AG08396 (cell line): ENCODE measurements around the gene SORL1.

ENCODE experiments used
- DNase-seq: peaks from one replicate; pipeline ENCODE4 v3.0.0; 2012; ENCODE audit warnings: low spot score, mixed read lengths

SORL1 gene

GRCh38 chr11:121512468-121513465 is 60.7 kb downstream of the SORL1 start:
- DNase-seq: no peak

GRCh38 chr11:121513807-121514206 is 61.7 kb downstream of the SORL1 start:
- DNase-seq: no peak

GRCh38 chr11:121514432-121515334 is 62.6 kb downstream of the SORL1 start:
- DNase-seq: no peak

- DNase-seq: no peak
Measured at GRCh38 chr11:121515335-121515671, 63.2 kb downstream of the SORL1 start.

GRCh38 chr11:121517996-121518395 is 65.9 kb downstream of the SORL1 start:
- DNase-seq: no peak

- no peak for DNase-seq
Measured at GRCh38 chr11:121520243-121521144, 68.4 kb downstream of the SORL1 start.

GRCh38 chr11:121521145-121522042 is 69.3 kb downstream of the SORL1 start:
- DNase-seq: no peak

- DNase-seq: no peak
Measured at GRCh38 chr11:121522043-121522941, 70.2 kb downstream of the SORL1 start.

- no peak for DNase-seq
Measured at GRCh38 chr11:121523581-121524232, 71.6 kb downstream of the SORL1 start.

GRCh38 chr11:121524233-121524631 is 72.1 kb downstream of the SORL1 start:
- no peak for DNase-seq

- no peak for DNase-seq
Measured at GRCh38 chr11:121525376-121525775, 73.3 kb downstream of the SORL1 start.

- no peak for DNase-seq
Measured at GRCh38 chr11:121530257-121530656, 78.1 kb downstream of the SORL1 start.

- DNase-seq: no peak
Measured at GRCh38 chr11:121533601-121534000, 81.5 kb downstream of the SORL1 start.

GRCh38 chr11:121534131-121535093 is 82.3 kb downstream of the SORL1 start:
- DNase-seq: peak; percentile 18

GRCh38 chr11:121535129-121535796 is 83.1 kb downstream of the SORL1 start:
- DNase-seq: no peak

GRCh38 chr11:121536126-121536525 is 84.0 kb downstream of the SORL1 start:
- DNase-seq: no peak

- DNase-seq: no peak
Measured at GRCh38 chr11:121538054-121538453, 85.9 kb downstream of the SORL1 start.
